Measurements from ENCODE around the gene BLCAP.
A peak's percentile ranks its signal among the peaks of the same experiment; 100 is the strongest.

BLCAP gene

DNA sequence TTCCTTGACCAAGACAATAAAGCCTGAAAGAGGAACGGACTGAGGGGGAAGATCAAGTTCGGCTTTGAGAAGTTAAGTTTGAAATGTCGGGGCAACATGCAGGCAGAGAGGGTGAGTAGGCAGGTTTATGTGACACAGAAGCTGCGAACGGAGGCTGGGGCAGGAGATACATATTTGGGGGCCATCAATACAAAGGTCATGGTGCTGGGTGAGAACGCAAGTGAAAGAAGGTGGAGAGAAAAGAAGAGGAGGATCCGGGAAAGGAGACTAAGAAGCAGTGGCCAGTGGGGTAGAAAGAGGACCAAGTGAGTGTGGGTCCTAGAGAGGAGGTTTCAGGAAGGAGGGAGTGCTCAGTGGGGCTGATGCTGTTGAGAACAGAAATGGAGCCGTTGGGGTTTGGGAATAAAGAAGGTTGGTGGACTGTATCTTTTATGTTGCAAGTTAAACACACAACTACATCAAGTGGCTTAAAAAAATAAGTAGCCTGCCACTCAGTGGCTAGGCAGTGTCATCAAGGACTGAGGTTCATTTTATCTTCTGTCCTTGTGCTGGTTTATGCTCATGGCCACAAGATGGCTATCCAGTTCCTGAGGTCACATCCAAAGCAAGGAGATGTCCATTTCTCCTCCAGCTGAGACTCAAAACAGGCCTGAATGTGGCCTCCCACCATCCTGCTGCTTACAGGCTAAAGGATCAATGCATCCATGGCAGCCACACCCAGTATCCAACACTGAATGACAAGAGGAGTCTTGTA is 1.7 kb upstream of the BLCAP start:
- no peak for DNase-seq

GRCh38 chr20:37528446-37529213 is 954 bp upstream of the BLCAP start:
- DNase-seq = no peak

- no peak for DNase-seq
These were observed 638 bp downstream of the BLCAP start for GRCh38 chr20:37526839-37527637.

GRCh38 chr20:37526238-37526838 is 1.3 kb downstream of the BLCAP start:
- no peak for DNase-seq

DNA sequence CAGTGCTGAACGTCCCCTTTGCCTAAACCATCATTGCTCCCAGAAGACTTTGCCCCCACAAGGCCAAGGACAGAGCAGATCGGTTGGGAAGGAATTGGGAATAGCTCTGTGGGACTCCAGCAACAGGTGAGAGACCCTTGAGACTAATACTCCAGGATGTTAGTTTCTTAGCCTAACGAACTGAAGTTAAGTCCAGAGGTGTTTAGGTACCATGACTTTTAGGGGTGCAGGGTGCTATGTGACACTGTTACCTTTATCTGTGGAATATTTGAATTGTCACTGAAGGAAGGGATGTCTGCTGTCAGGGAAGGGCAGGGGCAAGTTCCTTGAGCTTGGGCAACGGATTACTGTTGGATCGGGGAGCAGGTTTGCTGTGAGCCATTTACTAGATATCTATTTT is 1.9 kb downstream of the BLCAP start:
- DNase-seq = no peak

DNA sequence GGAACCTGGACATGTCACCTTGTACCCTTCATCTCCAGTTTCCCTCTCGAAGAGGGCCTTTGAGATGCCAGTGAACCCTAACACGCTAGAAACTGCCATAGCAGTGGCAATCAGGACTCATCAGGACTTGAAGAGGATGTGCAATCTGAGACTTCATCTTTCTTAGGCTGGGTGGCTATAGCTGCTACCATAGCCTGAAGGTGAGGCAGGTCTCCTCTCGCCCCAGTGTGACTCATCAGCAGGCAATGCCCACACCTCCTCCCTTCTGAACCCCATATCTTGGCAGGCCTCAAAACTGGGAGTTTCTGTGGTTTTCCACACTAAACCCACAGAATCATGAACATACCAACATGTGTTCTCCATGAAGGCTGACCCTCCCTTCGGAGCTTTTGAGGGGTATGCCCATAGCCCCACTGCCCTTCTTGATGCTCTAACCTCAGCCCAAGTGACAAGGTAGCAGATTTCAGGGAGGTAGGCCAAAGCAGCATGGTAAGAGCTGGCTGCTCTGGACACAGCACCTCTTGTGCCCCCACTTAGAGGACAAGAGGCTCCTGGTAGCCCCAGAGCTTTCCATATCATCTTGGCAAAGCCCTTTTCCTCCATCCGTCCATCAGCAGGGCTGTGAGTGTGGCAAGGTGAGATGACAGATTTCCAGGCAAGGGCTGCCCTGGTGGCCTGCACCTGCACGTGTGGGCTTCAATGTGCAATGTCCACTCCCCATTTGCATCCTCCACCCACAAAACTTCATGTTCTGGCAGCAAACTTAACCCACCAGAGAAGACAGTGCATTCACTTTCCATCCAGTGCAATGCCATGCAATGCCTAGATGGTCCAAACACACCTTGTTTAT is 2.6 kb downstream of the BLCAP start:
- DNase-seq = no peak

- DNase-seq = peak; percentile 68 to 83
These were observed 3.6 kb downstream of the BLCAP start for GRCh38 chr20:37523911-37524700.

- DNase-seq = no peak
These were observed 4.7 kb downstream of the BLCAP start for GRCh38 chr20:37523012-37523391.

DNA sequence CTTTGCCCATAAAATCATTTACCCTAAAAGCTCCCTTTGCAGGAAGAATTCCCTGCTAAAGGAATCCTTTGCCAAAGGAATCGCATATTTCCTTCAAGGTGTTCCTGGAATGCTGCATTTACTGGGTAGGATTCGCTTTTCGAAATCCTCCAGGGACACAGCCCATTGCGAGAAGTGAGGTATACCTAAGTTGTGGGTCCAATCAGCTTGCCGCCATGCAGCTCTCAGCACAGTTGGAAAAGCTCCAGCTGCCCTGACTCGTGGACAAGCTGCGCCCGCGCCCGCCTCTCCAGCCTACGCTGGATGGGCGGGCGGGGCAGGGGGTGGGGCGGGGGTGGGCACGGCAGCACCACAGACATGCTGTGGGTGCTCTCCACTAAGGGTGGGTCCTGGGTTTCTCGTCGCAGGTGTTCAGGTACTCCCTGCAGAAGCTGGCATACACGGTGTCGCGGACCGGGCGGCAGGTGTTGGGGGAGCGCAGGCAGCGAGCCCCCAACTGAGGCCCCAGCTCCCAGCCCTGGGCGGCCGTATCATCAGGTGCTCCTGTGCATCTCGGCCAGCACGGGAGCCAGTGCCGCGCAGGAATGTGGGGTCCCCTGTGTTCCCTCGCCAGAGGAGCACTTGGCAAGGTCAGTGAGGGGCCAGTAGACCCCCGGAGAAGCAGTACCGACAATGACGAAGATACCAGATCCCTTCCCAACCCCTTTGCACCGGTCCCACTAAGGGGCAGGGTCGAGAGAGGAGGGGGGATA is 5.2 kb downstream of the BLCAP start:
- DNase-seq = peak in 1 of 2 experiments; percentile 33

- no peak for DNase-seq
These were observed 6.5 kb downstream of the BLCAP start, which contains the start of gene NNAT for GRCh38 chr20:37521061-37521771. TSS of gene NNAT (plus strand) at chr20:37521250. CDS start at chr20:37521332, 82 bp downstream.

GRCh38 chr20:37520419-37520955 is 7.2 kb downstream of the BLCAP start:
- DNase-seq = no peak

DNA sequence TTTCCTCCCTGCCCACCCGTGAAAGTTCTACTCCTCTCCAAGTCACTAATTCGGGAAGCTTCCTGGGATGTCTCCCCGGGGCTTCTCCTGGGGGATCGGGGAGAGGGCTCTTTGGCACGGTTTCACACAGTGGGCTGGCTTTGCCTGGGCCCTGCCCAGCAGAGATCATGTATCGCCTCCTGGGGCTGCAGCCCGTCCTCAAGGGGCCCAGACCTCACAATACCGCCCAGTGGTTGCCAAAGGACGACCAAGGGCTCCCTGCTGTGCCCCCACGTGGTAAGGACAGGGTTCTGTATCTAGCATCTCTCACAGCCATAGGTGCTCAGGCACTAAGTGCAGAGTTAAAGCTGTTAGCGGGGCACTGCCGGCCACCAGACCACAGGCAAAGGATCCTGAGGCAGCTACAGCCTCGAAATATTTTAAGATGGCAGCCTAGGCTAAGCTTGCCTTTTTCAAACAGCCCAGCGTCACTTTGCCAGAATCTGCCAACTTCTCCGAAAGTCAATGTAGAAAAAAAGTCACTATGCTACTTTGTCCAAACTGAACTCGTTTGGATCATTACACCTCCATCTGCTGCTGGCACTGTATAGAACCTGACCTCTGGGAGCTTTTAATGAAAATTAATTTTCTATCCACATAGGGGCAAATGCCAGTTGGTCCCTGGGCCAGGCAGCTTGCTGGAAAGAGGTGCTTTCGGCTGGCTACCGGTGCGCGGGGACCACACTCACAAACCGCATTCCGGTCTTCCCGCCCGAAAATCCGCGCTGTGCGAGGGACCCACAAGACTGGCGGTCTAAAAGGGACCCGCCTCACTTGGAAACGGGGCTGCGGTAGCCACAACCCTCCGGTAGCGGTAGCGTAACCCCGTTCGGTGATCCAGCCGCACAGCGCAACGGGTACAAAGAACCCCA is 7.9 kb downstream of the BLCAP start:
- DNase-seq = peak; percentile 74 to 83

DNA sequence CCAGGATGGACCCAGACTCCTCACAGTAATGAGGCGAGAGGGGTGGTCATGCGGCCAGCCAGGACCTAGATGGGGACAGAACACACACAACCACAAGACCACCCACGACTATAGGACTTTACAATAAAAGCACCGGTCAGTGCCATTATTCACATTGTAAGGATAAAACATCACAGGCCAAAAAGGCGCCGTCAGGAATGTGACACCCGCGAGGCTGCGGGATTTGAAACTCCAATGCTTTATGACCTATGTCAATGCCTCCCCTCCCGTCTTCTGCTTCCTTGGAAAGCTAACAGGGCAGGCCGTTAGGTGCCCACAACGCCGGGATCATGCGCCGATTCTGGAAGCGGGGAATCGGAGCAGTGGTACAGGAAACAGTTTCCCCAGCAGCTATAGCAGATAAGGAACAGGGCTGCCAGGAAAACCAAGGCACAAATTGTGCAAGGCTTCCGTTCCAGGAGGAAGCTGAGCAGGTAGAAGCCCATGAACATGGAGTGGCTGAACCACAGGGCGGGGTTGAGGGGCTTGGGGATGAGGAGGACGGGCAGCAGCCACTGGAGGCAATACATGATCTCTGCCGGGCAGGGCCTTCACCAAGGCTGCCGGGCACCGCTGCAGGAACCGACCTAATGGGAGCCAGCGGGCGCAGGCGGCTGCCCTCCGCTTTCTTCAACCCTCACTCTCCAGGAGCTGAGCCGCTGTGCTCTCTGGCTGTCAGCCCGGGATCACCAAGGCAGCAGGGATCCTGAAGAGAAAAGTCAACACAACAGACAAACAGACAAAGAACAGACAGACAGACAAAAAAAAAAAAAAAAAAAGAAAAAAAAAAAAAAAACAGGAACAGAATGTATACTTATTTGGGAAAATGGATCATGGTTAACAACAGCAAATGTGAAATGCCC is 8.8 kb downstream of the BLCAP start:
- peak; percentile 58 to 62 for DNase-seq

DNA sequence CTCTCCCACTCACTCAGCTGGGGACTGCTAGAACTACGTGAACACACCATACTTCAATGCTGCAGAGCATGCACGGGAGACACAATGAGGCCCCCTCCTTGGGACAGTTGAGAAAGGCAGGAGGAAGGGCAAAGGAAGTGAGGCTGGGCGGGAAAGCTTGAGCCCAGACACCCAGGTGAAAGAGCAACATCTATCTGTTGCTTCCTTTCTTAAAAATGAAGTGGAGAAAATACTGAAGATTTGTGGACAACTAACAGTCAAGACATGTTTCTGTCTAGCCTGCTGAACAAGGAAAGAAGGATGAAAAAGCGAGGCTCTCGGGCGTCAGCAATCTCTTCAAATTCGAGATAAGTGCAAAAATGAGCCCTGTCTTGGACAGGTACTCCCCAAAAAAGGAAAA is 9.6 kb downstream of the BLCAP start:
- DNase-seq = no peak

DNA sequence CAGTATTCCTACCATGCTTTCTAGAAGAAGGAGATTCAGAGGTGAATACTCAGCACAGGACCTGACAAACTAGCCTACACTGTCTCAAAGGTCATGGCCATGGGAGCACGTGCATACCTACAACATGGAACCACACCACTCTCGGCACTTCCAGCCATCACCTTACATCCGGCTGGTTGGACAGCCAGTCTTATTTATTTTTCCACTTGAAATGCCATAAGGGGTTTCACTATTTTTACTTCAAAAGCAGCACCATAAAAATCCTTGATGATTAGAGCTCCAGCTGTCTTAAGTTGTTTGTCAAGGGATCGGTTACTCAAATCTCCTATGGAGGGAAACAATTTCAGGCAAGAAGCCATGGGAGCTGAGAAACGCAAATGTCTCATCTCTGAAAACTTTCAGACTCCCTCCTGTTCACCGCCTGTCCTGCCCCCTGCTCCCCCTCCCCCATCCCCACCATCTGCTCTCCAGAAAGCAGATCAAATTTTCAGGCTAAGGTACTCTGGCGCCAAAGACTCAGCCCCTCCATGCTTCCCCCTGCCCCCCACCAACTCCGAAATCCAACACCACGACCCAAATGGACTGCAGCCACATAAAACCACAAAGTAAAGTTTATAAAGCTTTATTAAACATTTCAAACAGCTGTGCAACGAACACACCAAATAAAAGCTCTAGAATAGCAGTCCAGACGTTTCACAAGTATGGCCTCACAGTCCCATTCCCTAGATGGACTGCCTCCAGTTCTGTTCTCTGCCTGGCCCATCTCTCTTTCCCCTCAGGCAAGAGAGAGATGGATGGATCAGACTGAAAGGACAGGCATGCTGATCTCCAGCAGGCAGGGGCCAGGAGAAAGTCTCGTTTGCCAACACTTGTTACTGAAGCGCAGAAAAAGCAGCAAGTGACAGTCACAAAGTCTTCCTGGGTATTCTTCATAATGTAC is 10.6 kb downstream of the BLCAP start:
- DNase-seq = peak in 1 of 2 experiments; percentile 16

DNA sequence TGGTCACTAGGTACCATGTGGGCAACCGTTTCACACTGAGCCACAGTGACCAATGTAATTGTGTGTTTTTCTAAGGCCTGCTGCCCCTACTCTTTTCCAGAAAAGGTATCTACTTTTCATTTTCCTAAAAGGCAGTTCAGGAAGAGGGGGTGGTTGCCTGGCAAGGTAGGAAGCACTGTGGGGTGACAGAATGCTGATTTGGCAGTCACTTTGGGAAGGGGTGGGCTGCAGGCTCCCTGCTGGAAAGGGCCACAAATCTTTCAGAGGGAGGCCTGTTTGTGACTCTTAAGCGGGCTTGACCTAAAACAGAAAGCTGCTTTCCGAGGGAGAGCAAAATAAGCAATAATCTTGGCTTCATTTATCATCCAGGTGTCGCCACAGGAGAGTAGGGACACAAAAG is 11.8 kb downstream of the BLCAP start:
- DNase-seq = no peak
